WTC11 (cell line): ENCODE data around the gene STARD5. TPM values are rescaled to one million over a fixed set of nuclear protein-coding genes. Genes with fewer than 3 reads are reported as not detected.

ENCODE experiments used
- ATAC-seq: fragments of 200-7000 bp; cut with Tn5 transposase; 2 replicates; pipeline ENCODE4 v1.10.0; 2021; ENCODE audit warnings: mild to moderate bottlenecking, moderate library complexity
- CTCF ChIA-PET: fragments of 300-600 bp; sonication (Branson Sonifier 250); formaldehyde crosslinking; loops from one replicate; lab custom pipeline; 2021; ENCODE audit warnings: antibody characterized with exemption; lab: Charles Lee
- POLR2A ChIA-PET: fragments of 350-600 bp; sonication (Branson Sonifier 250); formaldehyde crosslinking; loops from one replicate; lab custom pipeline; 2021; ENCODE audit warnings: antibody characterized with exemption; lab: Charles Lee
- DNase-seq: peaks from one replicate; pipeline ENCODE4 v3.0.0; 2021; ENCODE audit warnings: low spot score
- H3K27ac Mint-ChIP-seq: 2 replicates; pipeline ENCODE4 v1.8.0; 2021; ENCODE audit warnings: mixed read lengths
- H3K27me3 Mint-ChIP-seq: 2 replicates; pipeline ENCODE4 v1.8.0; 2021; ENCODE audit warnings: low read depth, mild to moderate bottlenecking, moderate library complexity, mixed read lengths
- H3K36me3 Mint-ChIP-seq: 2 replicates; pipeline ENCODE4 v1.8.0; 2021; ENCODE audit warnings: mixed read lengths
- H3K4me1 Mint-ChIP-seq: 2 replicates; pipeline ENCODE4 v1.8.0; 2022; ENCODE audit warnings: mixed read lengths
- H3K4me3 Mint-ChIP-seq: 2 replicates; pipeline ENCODE4 v1.8.0; 2021; ENCODE audit warnings: mild to moderate bottlenecking, moderate library complexity, mixed read lengths
- H3K9me3 Mint-ChIP-seq: 2 replicates; pipeline ENCODE4 v1.8.0; 2021; ENCODE audit warnings: mixed read lengths
- CBFB ChIP-seq: sonication (generic); formaldehyde crosslinking; IDR thresholded peaks from 2 replicates; pipeline ENCODE4 v1.8.1; 2022; ENCODE audit warnings: mild to moderate bottlenecking, low read depth, missing genetic modification reagents
- CDX4 ChIP-seq: fragments of 250-450 bp; sonication (Bioruptor Pico); IDR thresholded peaks from 2 replicates; pipeline ENCODE4 v1.9.0; 2021; ENCODE audit warnings: moderate library complexity, mild to moderate bottlenecking, inconsistent platforms, borderline replicate concordance
- CTCF ChIP-seq: fragments of 200-600 bp; IDR thresholded peaks from 2 replicates; pipeline ENCODE4 v1.8.0; 2022; ENCODE audit warnings: antibody characterized with exemption
- EMX1 ChIP-seq: fragments of 250-450 bp; sonication (Bioruptor Pico); IDR thresholded peaks from 2 replicates; pipeline ENCODE4 v1.8.0; 2021; ENCODE audit warnings: mild to moderate bottlenecking
- FOXK1 ChIP-seq: sonication (generic); formaldehyde crosslinking; IDR thresholded peaks from 2 replicates; pipeline ENCODE4 v1.8.0; 2022; ENCODE audit warnings: mild to moderate bottlenecking, moderate library complexity, missing genetic modification reagents
- GTF2I ChIP-seq: fragments of 250-450 bp; sonication (Bioruptor Pico); conservative IDR thresholded peaks from 2 replicates; pipeline ENCODE4 v1.4.0; 2021; ENCODE audit warnings: mild to moderate bottlenecking
- JAZF1 ChIP-seq: fragments of 250-450 bp; sonication (Bioruptor Pico); IDR thresholded peaks from 2 replicates; pipeline ENCODE4 v1.9.0; 2021; ENCODE audit warnings: moderate library complexity, mild to moderate bottlenecking, inconsistent platforms
- JUN ChIP-seq: sonication (generic); formaldehyde crosslinking; IDR thresholded peaks from 2 replicates; pipeline ENCODE4 v1.8.0; 2023; ENCODE audit warnings: mild to moderate bottlenecking, missing genetic modification reagents
- NFATC4 ChIP-seq: fragments of 250-450 bp; sonication (Bioruptor Pico); IDR thresholded peaks from 2 replicates; pipeline ENCODE4 v1.9.0; 2021; ENCODE audit warnings: mild to moderate bottlenecking
- NFE2L1 ChIP-seq: sonication (generic); formaldehyde crosslinking; IDR thresholded peaks from 2 replicates; pipeline ENCODE4 v1.8.1; 2023; ENCODE audit warnings: missing genetic modification reagents
- NFYB ChIP-seq: sonication (generic); formaldehyde crosslinking; conservative IDR thresholded peaks from 2 replicates; pipeline ENCODE4 v1.8.0; 2022; ENCODE audit warnings: low read depth, missing genetic modification reagents
- NR3C1 ChIP-seq: sonication (generic); formaldehyde crosslinking; conservative IDR thresholded peaks from 2 replicates; pipeline ENCODE4 v1.8.1; 2023; ENCODE audit warnings: low read depth, mild to moderate bottlenecking, missing genetic modification reagents
- PREB ChIP-seq: sonication (generic); formaldehyde crosslinking; IDR thresholded peaks from 2 replicates; pipeline ENCODE4 v1.8.1; 2022; ENCODE audit warnings: mild to moderate bottlenecking, missing genetic modification reagents, moderate library complexity, borderline replicate concordance
- RORB ChIP-seq: fragments of 250-450 bp; sonication (Bioruptor Pico); IDR thresholded peaks from 2 replicates; pipeline ENCODE4 v1.9.0; 2021; ENCODE audit warnings: mild to moderate bottlenecking
- STAT6 ChIP-seq: sonication (generic); formaldehyde crosslinking; conservative IDR thresholded peaks from 2 replicates; pipeline ENCODE4 v1.8.1; 2023; ENCODE audit warnings: mild to moderate bottlenecking, low read depth, missing genetic modification reagents, moderate library complexity
- ZBTB43 ChIP-seq: sonication (generic); formaldehyde crosslinking; IDR thresholded peaks from 2 replicates; pipeline ENCODE4 v1.8.1; 2023; ENCODE audit warnings: mild to moderate bottlenecking, missing genetic modification reagents
- ZNF263 ChIP-seq: sonication (generic); formaldehyde crosslinking; IDR thresholded peaks from 2 replicates; pipeline ENCODE4 v1.8.1; 2022; ENCODE audit warnings: low read depth, mild to moderate bottlenecking, moderate library complexity, missing genetic modification reagents
- ZNF416 ChIP-seq: fragments of 250-450 bp; sonication (Bioruptor Pico); IDR thresholded peaks from 2 replicates; pipeline ENCODE4 v1.9.0; 2021; ENCODE audit warnings: mild to moderate bottlenecking, inconsistent platforms
- ZNF423 ChIP-seq: fragments of 250-450 bp; sonication (Bioruptor Pico); IDR thresholded peaks from 2 replicates; pipeline ENCODE4 v2.1.2; 2022; ENCODE audit warnings: mild to moderate bottlenecking, moderate library complexity
- ZNF512 ChIP-seq: sonication (generic); formaldehyde crosslinking; IDR thresholded peaks from 2 replicates; pipeline ENCODE4 v1.8.1; 2022; ENCODE audit warnings: missing genetic modification reagents, borderline replicate concordance
- ZNF671 ChIP-seq: fragments of 250-450 bp; sonication (Bioruptor Pico); IDR thresholded peaks from 2 replicates; pipeline ENCODE4 v1.8.0; 2021; ENCODE audit warnings: mild to moderate bottlenecking
- ZSCAN18 ChIP-seq: fragments of 250-450 bp; sonication (Bioruptor Pico); IDR thresholded peaks from 2 replicates; pipeline ENCODE4 v2.1.2; 2022; ENCODE audit warnings: mild to moderate bottlenecking, moderate library complexity
- total RNA-seq: library from RNA; stranded (reverse); gene quantifications from 3 replicates; pipeline ENCODE4 v1.2.3, GENCODE V29; 2021

The STARD5 gene
- total RNA-seq, 1 experiment from 2014 or later, result 6.8 TPM

- TF ChIP-seq PREB (no peak), NFATC4 (no peak), FOXK1 (CRISPR knock-in tag) (no peak), NR3C1 (no peak), ZNF423 (CRISPR knock-in tag) (no peak), STAT6 (CRISPR knock-in tag) (no peak)
Observed at GRCh38 chr15:81288040-81288439, 35.9 kb downstream of the STARD5 start (continued).

GRCh38 chr15:81286621-81287121 is 37.3 kb downstream of the STARD5 start:
- TF ChIP-seq EMX1 (CRISPR knock-in tag), result no peak
- TF ChIP-seq ZNF416 (CRISPR knock-in tag), result no peak
- TF ChIP-seq CBFB (CRISPR knock-in tag), result no peak
- TF ChIP-seq RORB, result no peak
- no peak for TF ChIP-seq ZNF263
- TF ChIP-seq ZBTB43 (CRISPR knock-in tag), result no peak
- TF ChIP-seq ZNF671 (CRISPR knock-in tag), result no peak
- no peak for TF ChIP-seq JUN (CRISPR knock-in tag)
- no peak for TF ChIP-seq CTCF
- no peak for TF ChIP-seq NFE2L1 (CRISPR knock-in tag)
- no peaks in the 10 kb centered on the region for H3K9me3 Mint-ChIP-seq
- no peak overlapping the region for H3K27ac Mint-ChIP-seq
- no peaks in the 10 kb centered on the region for H3K36me3 Mint-ChIP-seq
- no peaks in the 10 kb centered on the region for H3K27me3 Mint-ChIP-seq
- ChIA-PET POLR2A (no interaction called here), CTCF (interaction anchor here (1.0 to 2.6 kb wide), 2 partner anchors 12 to 20 kb away, joined by 5 to 10 read pairs; no protein-coding TSS in a partner anchor)
- H3K4me3 Mint-ChIP-seq, result no peak overlapping the region
- ATAC-seq (no peak), DNase-seq (no peak)
- H3K4me1 Mint-ChIP-seq, result no peaks in the 10 kb centered on the region

GRCh38 chr15:81285461-81285860 is 38.5 kb downstream of the STARD5 start:
- TF ChIP-seq CDX4, result no peak
- no peak for TF ChIP-seq GTF2I (CRISPR knock-in tag)
- no peak for TF ChIP-seq ZSCAN18 (CRISPR knock-in tag)
- no peak for TF ChIP-seq ZNF512 (CRISPR knock-in tag)
- no peak for TF ChIP-seq JAZF1 (CRISPR knock-in tag)
- TF ChIP-seq CBFB (CRISPR knock-in tag), result no peak
- no peak for TF ChIP-seq NFYB (CRISPR knock-in tag)
- TF ChIP-seq, all 79 proteins: peak for 0
- no peak for DNase-seq
- Mint-ChIP-seq H3K36me3 (no peaks in the 10 kb centered on the region), H3K4me1 (no peaks in the 10 kb centered on the region), H3K27me3 (no peaks in the 10 kb centered on the region), H3K4me3 (no peak overlapping the region), H3K27ac (no peak overlapping the region), H3K9me3 (no peaks in the 10 kb centered on the region)
- ChIA-PET POLR2A (no interaction called here), CTCF (interaction anchor here (1.0 kb wide), 1 partner anchor 19 kb away, joined by 5 read pairs; no protein-coding TSS in a partner anchor)
- ATAC-seq, result no peak
